CD4-positive, alpha-beta memory T cell (primary cell): ENCODE data around the gene ARL15. TPM values are rescaled to one million over a fixed set of nuclear protein-coding genes. Genes with fewer than 3 reads are reported as not detected.

ENCODE experiments used
- CTCF ChIA-PET: fragments of 350-600 bp; sonication (Branson Sonifier 250); formaldehyde crosslinking; loops from one replicate; lab custom pipeline; 2021; ENCODE audit warnings: inconsistent platforms; ENCODE audit not compliant: partially characterized antibody; lab: Charles Lee
- POLR2A ChIA-PET: fragments of 350-600 bp; sonication (Branson Sonifier 250); formaldehyde crosslinking; loops from one replicate; lab custom pipeline; 2021; ENCODE audit not compliant: partially characterized antibody; lab: Charles Lee
- DNase-seq, 5 donors: peaks; one replicate each; pipeline versions ENCODE4 v3.0.0 to v3.0.0-alpha.2; 2020 to 2022; ENCODE audit warnings: mixed read lengths in 1 of 5
- H3K27ac ChIP-seq: one replicate; pipeline ENCODE4 v1.7.0; 2013; ENCODE audit warnings: low read depth, low read length
- H3K27me3 ChIP-seq: 2 replicates; pipeline ENCODE4 v1.7.0; 2013; ENCODE audit warnings: mild to moderate bottlenecking, low read length, moderate library complexity; ENCODE audit not compliant: insufficient read depth
- H3K36me3 ChIP-seq: 2 replicates; pipeline ENCODE4 v1.7.0; 2013; ENCODE audit warnings: mild to moderate bottlenecking, low read length, moderate library complexity; ENCODE audit not compliant: insufficient read depth
- H3K4me1 ChIP-seq: 2 replicates; pipeline ENCODE4 v1.7.0; 2013; ENCODE audit warnings: mild to moderate bottlenecking, low read length, moderate library complexity; ENCODE audit not compliant: insufficient read depth
- H3K4me3 ChIP-seq, 2 donors: one replicate each; pipeline ENCODE4 v1.7.0; 2013; ENCODE audit warnings: low read length in 2 of 2, mild to moderate bottlenecking in 1 of 2
- H3K9me3 ChIP-seq, 2 donors: one replicate each; pipeline ENCODE4 v1.7.0; 2013; ENCODE audit warnings: low read length in 2 of 2, control low read depth in 1 of 2; ENCODE audit not compliant: control insufficient read depth in 1 of 2
- H3K27ac Mint-ChIP-seq, 7 donors: one replicate each; pipeline ENCODE4 v1.8.0; 2020 to 2021; ENCODE audit warnings: mixed read lengths in 7 of 7, mild to moderate bottlenecking in 6 of 7, inconsistent platforms in 3 of 7, moderate library complexity in 3 of 7
- H3K27me3 Mint-ChIP-seq, 2 donors: one replicate each; pipeline ENCODE4 v1.8.0; 2020 to 2021; ENCODE audit warnings: mixed read lengths in 2 of 2
- H3K36me3 Mint-ChIP-seq, 2 donors: one replicate each; pipeline ENCODE4 v1.8.0; 2020 to 2021; ENCODE audit warnings: mixed read lengths in 2 of 2, inconsistent platforms in 1 of 2, mild to moderate bottlenecking in 1 of 2
- H3K4me1 Mint-ChIP-seq, 4 donors: one replicate each; pipeline ENCODE4 v1.8.0; 2020 to 2021; ENCODE audit warnings: mixed read lengths in 4 of 4, mild to moderate bottlenecking in 1 of 4
- H3K4me3 Mint-ChIP-seq, 8 donors: one replicate each; pipeline ENCODE4 v1.8.0; 2020 to 2021; ENCODE audit warnings: mixed read lengths in 8 of 8, mild to moderate bottlenecking in 7 of 8, moderate library complexity in 6 of 8, inconsistent platforms in 3 of 8
- H3K9me3 Mint-ChIP-seq, 8 donors: one replicate each; pipeline ENCODE4 v1.8.0; 2020 to 2021; ENCODE audit warnings: mixed read lengths in 8 of 8, mild to moderate bottlenecking in 5 of 8, inconsistent platforms in 3 of 8, moderate library complexity in 1 of 8
- intact Hi-C: fragments of 100-400 bp; cut with micrococcal nuclease; formaldehyde crosslinking; loops from one replicate; pipeline ENCODE4 v1.15.1; 2023
- polyA plus RNA-seq, 2 donors: library from polyadenylated mRNA; unstranded; fragments of 300-500 nt; fragmentation: Illumina TruSeq; gene quantifications; one replicate each; pipeline ENCODE4 v1.2.3, GENCODE V29; 2021
- total RNA-seq, 2 experiments: library from RNA; stranded (reverse); gene quantifications; one replicate each; pipeline ENCODE4 v1.2.3, GENCODE V29; 2021

ARL15 gene
- total and polyA plus RNA-seq, 4 experiments from 2014 or later = 14.0 to 29.8 (median 14.7) TPM

GRCh38 chr5:54309276-54309675, 1.1 kb downstream of the ARL15 start:
- Mint-ChIP-seq H3K9me3 (peaks cover 0 to 4% (median 0%) of the 10 kb centered on the region in 8 donors), H3K36me3 (peaks cover 0 to 10% of the 10 kb centered on the region in 2 donors), H3K4me1 (peaks cover 15 to 37% (median 26%) of the 10 kb centered on the region in 4 donors), H3K4me3 (peak overlapping the region; percentile 91 to 99 (median 97)), H3K27me3 (peaks cover 0 to 3% of the 10 kb centered on the region in 2 donors), H3K27ac (peak overlapping the region; percentile 1 to 98 (median 96))
- H3K4me1 ChIP-seq = peaks cover 16% of the 10 kb centered on the region
- peak overlapping the region; percentile 47 to 96 for H3K4me3 ChIP-seq
- H3K27ac ChIP-seq = peak overlapping the region; percentile 86
- H3K36me3 ChIP-seq = no peaks in the 10 kb centered on the region
- POLR2A ChIA-PET = interaction anchor here (1.6 to 2.6 kb wide), 3 partner anchors 9 to 208 kb away, joined by 5 to 8 read pairs (median 6); partner anchors contain the start of gene SNX18
- H3K9me3 ChIP-seq = no peaks in the 10 kb centered on the region
- intact Hi-C loops = no loop called here
- H3K27me3 ChIP-seq = no peaks in the 10 kb centered on the region
- peak in 1 of 5 donors; percentile 1 for DNase-seq
- CTCF ChIA-PET = interaction anchor here (1.5 kb wide), 1 partner anchor 110 kb away, joined by 6 read pairs; no protein-coding TSS in a partner anchor

DNA sequence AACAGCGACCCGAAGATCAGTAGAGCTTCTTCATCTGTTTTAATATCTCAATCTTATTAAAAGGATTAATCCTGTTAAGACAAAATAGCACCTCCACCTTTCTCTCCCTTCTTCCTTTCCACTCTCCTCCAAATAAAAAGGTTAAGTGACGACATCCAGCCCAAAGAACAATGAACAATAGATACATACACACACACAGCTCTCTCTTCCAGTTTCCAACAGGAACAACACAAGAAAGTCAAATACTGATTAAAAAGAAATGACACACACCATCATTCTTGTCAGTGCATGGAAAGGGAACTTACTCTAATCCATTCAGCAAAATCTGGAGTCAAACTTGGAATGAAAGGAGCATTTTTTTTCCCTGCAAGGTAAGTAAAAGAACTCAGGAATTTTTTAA, 2.8 kb downstream of the ARL15 start:
- H3K9me3 Mint-ChIP-seq = peaks cover 0 to 4% (median 0%) of the 10 kb centered on the region in 8 donors
- peaks cover 17 to 43% (median 28%) of the 10 kb centered on the region in 4 donors for H3K4me1 Mint-ChIP-seq
- Histone ChIP-seq H3K36me3 (no peaks in the 10 kb centered on the region), H3K27me3 (no peaks in the 10 kb centered on the region), H3K9me3 (no peaks in the 10 kb centered on the region), H3K4me1 (peaks cover 16% of the 10 kb centered on the region), H3K27ac (no peak overlapping the region), H3K4me3 (no peak overlapping the region)
- no peak for DNase-seq
- CTCF ChIA-PET = no interaction called here
- H3K27ac Mint-ChIP-seq = peak overlapping the region in 1 of 7 donors; percentile 17
- H3K4me3 Mint-ChIP-seq = peak overlapping the region in 1 of 8 donors; percentile 4
- POLR2A ChIA-PET = no interaction called here
- intact Hi-C loops = no loop called here
- peaks cover 0 to 3% of the 10 kb centered on the region in 2 donors for H3K27me3 Mint-ChIP-seq
- peaks cover 0 to 10% of the 10 kb centered on the region in 2 donors for H3K36me3 Mint-ChIP-seq

DNA sequence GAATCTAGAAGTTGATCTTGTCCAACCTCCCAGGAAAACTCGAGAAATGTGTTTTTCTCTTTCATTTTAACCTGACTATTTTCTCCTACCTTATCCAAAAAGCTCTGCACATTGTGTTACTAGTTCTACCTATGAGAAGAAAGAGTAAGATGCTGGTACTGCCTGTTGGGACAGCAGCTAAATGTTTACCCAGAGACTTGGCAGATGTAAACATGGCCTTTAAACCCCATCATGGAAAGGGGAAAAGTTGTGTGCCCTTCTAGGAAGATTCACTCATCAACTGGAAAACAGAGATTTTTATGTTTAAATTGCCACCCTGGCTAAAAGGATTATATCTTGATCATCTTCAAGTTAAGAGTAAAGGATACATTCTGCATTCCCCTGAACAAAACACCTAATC, 3.5 kb downstream of the ARL15 start:
- Histone ChIP-seq H3K4me3 (no peak overlapping the region), H3K36me3 (no peaks in the 10 kb centered on the region), H3K27me3 (no peaks in the 10 kb centered on the region), H3K9me3 (no peaks in the 10 kb centered on the region), H3K4me1 (peaks cover 16% of the 10 kb centered on the region), H3K27ac (no peak overlapping the region)
- CTCF ChIA-PET = no interaction called here
- peaks cover 1 to 10% of the 10 kb centered on the region in 2 donors for H3K36me3 Mint-ChIP-seq
- peaks cover 0 to 3% of the 10 kb centered on the region in 2 donors for H3K27me3 Mint-ChIP-seq
- peaks cover 0 to 4% (median 0%) of the 10 kb centered on the region in 8 donors for H3K9me3 Mint-ChIP-seq
- H3K4me1 Mint-ChIP-seq = peaks cover 18 to 48% (median 31%) of the 10 kb centered on the region in 4 donors
- DNase-seq = no peak
- POLR2A ChIA-PET = no interaction called here
- H3K4me3 Mint-ChIP-seq = peak overlapping the region in 1 of 8 donors; percentile 12
- intact Hi-C loops = no loop called here
- no peak overlapping the region for H3K27ac Mint-ChIP-seq

GRCh38 chr5:54305737-54306136, 4.6 kb downstream of the ARL15 start:
- intact Hi-C loops = no loop called here
- POLR2A ChIA-PET = no interaction called here
- H3K4me1 Mint-ChIP-seq = peaks cover 22 to 56% (median 35%) of the 10 kb centered on the region in 4 donors

DNA sequence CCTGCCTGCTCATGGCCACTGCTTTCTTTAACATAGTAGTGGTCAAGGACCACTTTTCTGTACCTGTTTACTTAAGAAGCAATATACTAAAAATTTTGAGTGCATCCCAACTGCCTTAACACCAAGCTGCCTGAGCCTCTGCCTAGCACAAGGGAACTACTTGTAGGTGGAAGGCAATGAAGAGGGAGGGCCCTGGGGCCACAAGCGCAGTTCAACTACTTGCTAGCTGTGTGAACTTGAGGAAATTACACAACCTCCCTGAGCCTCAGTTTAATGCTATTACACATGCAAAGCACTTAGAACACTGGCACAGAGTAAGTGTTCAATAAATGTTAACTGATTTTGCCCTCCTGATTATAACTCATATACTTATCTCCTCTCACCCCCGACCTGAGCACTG, 6.3 kb downstream of the ARL15 start:
- H3K27me3 Mint-ChIP-seq = no peaks in the 10 kb centered on the region
- no peaks in the 10 kb centered on the region for H3K36me3 ChIP-seq
- ChIA-PET POLR2A (no interaction called here), CTCF (no interaction called here)
- no peaks in the 10 kb centered on the region for H3K27me3 ChIP-seq
- peak overlapping the region in 1 of 8 donors; percentile 32 for H3K4me3 Mint-ChIP-seq
- H3K4me3 ChIP-seq = no peak overlapping the region
- peaks cover 10% of the 10 kb centered on the region for H3K4me1 ChIP-seq
- H3K27ac ChIP-seq = no peak overlapping the region
- H3K9me3 ChIP-seq = no peaks in the 10 kb centered on the region
- H3K27ac Mint-ChIP-seq = no peak overlapping the region
- no peak for DNase-seq
- H3K9me3 Mint-ChIP-seq = no peaks in the 10 kb centered on the region
- intact Hi-C loops = no loop called here
- H3K36me3 Mint-ChIP-seq = peaks cover 0 to 10% of the 10 kb centered on the region in 2 donors
- peaks cover 21 to 51% (median 38%) of the 10 kb centered on the region in 4 donors for H3K4me1 Mint-ChIP-seq

More at GRCh38 chr5:54305737-54306136, 4.6 kb downstream of the ARL15 start:
- CTCF ChIA-PET = interaction anchor here (1.0 kb wide), 1 partner anchor 183 kb away, joined by 3 read pairs; no protein-coding TSS in a partner anchor
- peaks cover 0 to 3% (median 0%) of the 10 kb centered on the region in 8 donors for H3K9me3 Mint-ChIP-seq
- Histone ChIP-seq H3K4me3 (no peak overlapping the region), H3K27ac (no peak overlapping the region), H3K27me3 (no peaks in the 10 kb centered on the region), H3K9me3 (no peaks in the 10 kb centered on the region), H3K36me3 (no peaks in the 10 kb centered on the region), H3K4me1 (peaks cover 16% of the 10 kb centered on the region)
- H3K36me3 Mint-ChIP-seq = peaks cover 7% of the 10 kb centered on the region in 2 donors
- no peak overlapping the region for H3K27ac Mint-ChIP-seq
- H3K4me3 Mint-ChIP-seq = no peak overlapping the region
- peaks cover 0 to 3% of the 10 kb centered on the region in 2 donors for H3K27me3 Mint-ChIP-seq
- DNase-seq = no peak

- Mint-ChIP-seq H3K4me3 (no peak overlapping the region), H3K9me3 (no peaks in the 10 kb centered on the region), H3K4me1 (peaks cover 24 to 52% (median 42%) of the 10 kb centered on the region in 4 donors), H3K27me3 (no peaks in the 10 kb centered on the region), H3K27ac (peak overlapping the region in 1 of 7 donors; percentile 12), H3K36me3 (peaks cover 0 to 15% of the 10 kb centered on the region in 2 donors)
- CTCF ChIA-PET = interaction anchor here (0.9 kb wide), 1 partner anchor 10 kb away, joined by 4 read pairs; no protein-coding TSS in a partner anchor
- Histone ChIP-seq H3K36me3 (no peaks in the 10 kb centered on the region), H3K27me3 (no peaks in the 10 kb centered on the region), H3K27ac (no peak overlapping the region), H3K9me3 (no peaks in the 10 kb centered on the region), H3K4me3 (no peak overlapping the region), H3K4me1 (no peaks in the 10 kb centered on the region)
- DNase-seq = no peak
- POLR2A ChIA-PET = no interaction called here
- intact Hi-C loops = no loop called here
Measured at GRCh38 chr5:54302267-54302687, 8.1 kb downstream of the ARL15 start.

GRCh38 chr5:54301849-54302248, 8.5 kb downstream of the ARL15 start:
- POLR2A ChIA-PET = no interaction called here
- Mint-ChIP-seq H3K36me3 (peaks cover 0 to 15% of the 10 kb centered on the region in 2 donors), H3K4me1 (peaks cover 24 to 50% (median 40%) of the 10 kb centered on the region in 4 donors), H3K27ac (peak overlapping the region in 3 of 7 donors; percentile 12 to 46 (median 37)), H3K27me3 (no peaks in the 10 kb centered on the region), H3K9me3 (no peaks in the 10 kb centered on the region), H3K4me3 (no peak overlapping the region)
- no peak overlapping the region for H3K4me3 ChIP-seq
- CTCF ChIA-PET = interaction anchor here (0.9 kb wide), 1 partner anchor 10 kb away, joined by 4 read pairs; no protein-coding TSS in a partner anchor
- no peaks in the 10 kb centered on the region for H3K27me3 ChIP-seq
- intact Hi-C loops = no loop called here
- H3K36me3 ChIP-seq = no peaks in the 10 kb centered on the region
- H3K9me3 ChIP-seq = no peaks in the 10 kb centered on the region
- H3K4me1 ChIP-seq = no peaks in the 10 kb centered on the region
- no peak overlapping the region for H3K27ac ChIP-seq
- no peak for DNase-seq
